Ishikawa (cell line): ENCODE data around the gene OR5M11.

Experiments
- CEBPB ChIP-seq: IDR thresholded peaks from 2 replicates; pipeline ENCODE4 v1.6.1; 2012
- CREB1 ChIP-seq: IDR thresholded peaks from 2 replicates; pipeline ENCODE4 v1.6.1; 2012; ENCODE audit warnings: low read depth
- EGR1 ChIP-seq: IDR thresholded peaks from 2 replicates; pipeline ENCODE4 v1.6.1; 2012
- EP300 ChIP-seq: IDR thresholded peaks from 2 replicates; pipeline ENCODE4 v1.6.1; 2012; ENCODE audit warnings: borderline replicate concordance
- FOXM1 ChIP-seq: IDR thresholded peaks from 2 replicates; pipeline ENCODE4 v1.6.1; 2012; ENCODE audit warnings: low read depth, borderline replicate concordance
- TAF1 ChIP-seq: IDR thresholded peaks from 2 replicates; pipeline ENCODE4 v1.6.1; 2012; ENCODE audit warnings: low read depth, mild to moderate bottlenecking
- TCF12 ChIP-seq: IDR thresholded peaks from 2 replicates; pipeline ENCODE4 v1.6.1; 2012; ENCODE audit warnings: low read depth
- TEAD4 ChIP-seq: IDR thresholded peaks from 2 replicates; pipeline ENCODE4 v1.6.1; 2012
- YY1 ChIP-seq: IDR thresholded peaks from 2 replicates; pipeline ENCODE4 v1.6.1; 2012; ENCODE audit warnings: low read depth
- ZBTB7A ChIP-seq: IDR thresholded peaks from 2 replicates; pipeline ENCODE4 v1.6.1; 2012; ENCODE audit warnings: low read depth
- TF ChIP-seq, protein P1 (sequence below): IDR thresholded peaks from 2 replicates; pipeline ENCODE4 v1.6.1; 2012
- TF ChIP-seq, protein P2 (sequence below): IDR thresholded peaks from 2 replicates; pipeline ENCODE4 v1.6.1; 2012; ENCODE audit warnings: low read depth, mild to moderate bottlenecking

The OR5M11 gene

GRCh38 chr11:56497010-56497409 is 46.0 kb downstream of the OR5M11 start:
- TF ChIP-seq, protein P1, sequence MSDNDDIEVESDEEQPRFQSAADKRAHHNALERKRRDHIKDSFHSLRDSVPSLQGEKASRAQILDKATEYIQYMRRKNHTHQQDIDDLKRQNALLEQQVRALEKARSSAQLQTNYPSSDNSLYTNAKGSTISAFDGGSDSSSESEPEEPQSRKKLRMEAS = no peak
- TF ChIP-seq CREB1 (no peak), TCF12 (no peak), CEBPB (no peak), FOXM1 (no peak), ZBTB7A (no peak), TEAD4 (no peak)
- TF ChIP-seq, protein P2, sequence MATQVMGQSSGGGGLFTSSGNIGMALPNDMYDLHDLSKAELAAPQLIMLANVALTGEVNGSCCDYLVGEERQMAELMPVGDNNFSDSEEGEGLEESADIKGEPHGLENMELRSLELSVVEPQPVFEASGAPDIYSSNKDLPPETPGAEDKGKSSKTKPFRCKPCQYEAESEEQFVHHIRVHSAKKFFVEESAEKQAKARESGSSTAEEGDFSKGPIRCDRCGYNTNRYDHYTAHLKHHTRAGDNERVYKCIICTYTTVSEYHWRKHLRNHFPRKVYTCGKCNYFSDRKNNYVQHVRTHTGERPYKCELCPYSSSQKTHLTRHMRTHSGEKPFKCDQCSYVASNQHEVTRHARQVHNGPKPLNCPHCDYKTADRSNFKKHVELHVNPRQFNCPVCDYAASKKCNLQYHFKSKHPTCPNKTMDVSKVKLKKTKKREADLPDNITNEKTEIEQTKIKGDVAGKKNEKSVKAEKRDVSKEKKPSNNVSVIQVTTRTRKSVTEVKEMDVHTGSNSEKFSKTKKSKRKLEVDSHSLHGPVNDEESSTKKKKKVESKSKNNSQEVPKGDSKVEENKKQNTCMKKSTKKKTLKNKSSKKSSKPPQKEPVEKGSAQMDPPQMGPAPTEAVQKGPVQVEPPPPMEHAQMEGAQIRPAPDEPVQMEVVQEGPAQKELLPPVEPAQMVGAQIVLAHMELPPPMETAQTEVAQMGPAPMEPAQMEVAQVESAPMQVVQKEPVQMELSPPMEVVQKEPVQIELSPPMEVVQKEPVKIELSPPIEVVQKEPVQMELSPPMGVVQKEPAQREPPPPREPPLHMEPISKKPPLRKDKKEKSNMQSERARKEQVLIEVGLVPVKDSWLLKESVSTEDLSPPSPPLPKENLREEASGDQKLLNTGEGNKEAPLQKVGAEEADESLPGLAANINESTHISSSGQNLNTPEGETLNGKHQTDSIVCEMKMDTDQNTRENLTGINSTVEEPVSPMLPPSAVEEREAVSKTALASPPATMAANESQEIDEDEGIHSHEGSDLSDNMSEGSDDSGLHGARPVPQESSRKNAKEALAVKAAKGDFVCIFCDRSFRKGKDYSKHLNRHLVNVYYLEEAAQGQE = no peak

DNA sequence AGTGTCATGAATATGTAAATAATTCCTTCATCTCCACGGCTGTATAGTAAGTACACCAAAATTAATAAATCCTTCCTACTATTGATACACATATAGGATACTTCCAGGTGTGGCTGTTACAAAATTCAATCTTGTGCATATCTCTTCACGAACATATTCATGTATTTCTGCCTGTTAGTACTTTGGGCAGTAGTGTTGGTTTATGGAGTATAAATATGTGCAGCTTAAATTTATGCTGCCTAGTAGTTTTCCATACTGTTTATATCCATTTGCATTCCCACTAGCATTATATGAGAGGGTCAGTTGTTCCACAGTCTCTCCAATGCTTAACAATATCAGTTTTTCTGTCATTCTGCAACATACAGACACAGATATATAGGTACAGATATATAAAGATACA is 47.9 kb downstream of the OR5M11 start:
- TF ChIP-seq TAF1 = no peak
- no peak for TF ChIP-seq ZBTB7A
- no peak for TF ChIP-seq YY1
- TF ChIP-seq, protein P2 = no peak
- no peak for TF ChIP-seq EP300
- TF ChIP-seq EGR1 = no peak
